GM21717 (cell line): ENCODE results near the gene LGALS3.

Experiments used
- ATAC-seq: cut with Tn5 transposase; IDR thresholded peaks from one replicate; pipeline ENCODE4 v1.9.1; 2021; ENCODE audit warnings: mild to moderate bottlenecking, moderate library complexity; ENCODE audit not compliant: unreplicated experiment

The LGALS3 gene

DNA sequence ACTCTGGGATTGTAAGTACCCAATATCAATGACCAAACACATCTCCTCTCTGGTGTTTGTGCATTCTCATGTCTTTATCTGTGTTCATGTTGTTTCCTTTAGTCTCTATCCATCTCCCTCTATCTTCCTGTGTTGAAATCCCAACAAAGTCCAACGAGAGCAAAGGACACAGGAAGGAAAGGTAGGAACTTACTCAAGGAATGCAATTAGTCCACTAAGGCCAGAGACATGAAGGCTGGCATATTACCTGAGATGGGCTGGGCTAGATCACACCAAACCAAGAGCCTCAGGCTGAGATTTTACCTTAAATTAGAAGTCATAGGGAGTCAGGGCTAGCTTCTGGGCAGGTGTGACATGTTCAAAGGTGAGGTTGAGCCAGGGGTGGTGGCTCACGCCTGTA, 14.3 kb upstream of the LGALS3 start:
- no peak for ATAC-seq

DNA sequence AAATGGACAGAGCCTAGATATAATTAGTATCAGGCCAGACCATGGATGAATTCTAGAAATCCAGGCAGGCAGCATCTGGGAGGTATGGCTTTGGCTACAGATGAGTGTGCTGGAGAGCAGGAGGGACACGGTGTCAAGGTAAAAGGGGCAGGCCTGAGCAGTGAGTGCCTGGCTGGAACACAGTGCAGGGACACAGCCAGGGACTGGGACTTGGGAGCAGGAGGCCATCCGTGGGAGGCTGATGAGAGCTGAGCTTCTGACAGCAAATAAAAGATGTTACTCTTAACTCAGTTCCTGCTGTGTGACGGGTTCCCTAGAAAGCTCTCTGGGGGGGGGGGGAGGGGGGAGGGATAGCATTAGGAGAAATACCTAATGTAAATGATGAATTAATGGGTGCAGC, 13.6 kb upstream of the LGALS3 start:
- ATAC-seq = no peak

DNA sequence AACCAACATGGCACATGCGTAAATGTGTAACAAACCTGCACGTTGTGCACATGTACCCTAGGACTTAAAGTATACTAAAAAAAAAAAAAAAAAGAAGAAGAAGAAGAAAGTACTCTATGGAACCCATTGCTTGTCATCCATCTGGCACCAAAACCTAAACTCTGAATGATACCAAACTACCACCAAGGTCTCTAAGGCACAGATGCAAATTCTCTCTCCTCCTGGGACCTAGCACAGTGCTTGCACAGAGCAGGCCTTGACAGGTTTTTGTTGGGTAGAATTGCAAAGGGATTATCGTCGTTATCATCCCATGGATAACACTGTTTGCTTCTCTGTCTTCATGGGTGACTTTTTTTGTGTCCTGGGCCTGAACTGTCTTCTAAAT, 13.2 kb upstream of the LGALS3 start:
- ATAC-seq = no peak

DNA sequence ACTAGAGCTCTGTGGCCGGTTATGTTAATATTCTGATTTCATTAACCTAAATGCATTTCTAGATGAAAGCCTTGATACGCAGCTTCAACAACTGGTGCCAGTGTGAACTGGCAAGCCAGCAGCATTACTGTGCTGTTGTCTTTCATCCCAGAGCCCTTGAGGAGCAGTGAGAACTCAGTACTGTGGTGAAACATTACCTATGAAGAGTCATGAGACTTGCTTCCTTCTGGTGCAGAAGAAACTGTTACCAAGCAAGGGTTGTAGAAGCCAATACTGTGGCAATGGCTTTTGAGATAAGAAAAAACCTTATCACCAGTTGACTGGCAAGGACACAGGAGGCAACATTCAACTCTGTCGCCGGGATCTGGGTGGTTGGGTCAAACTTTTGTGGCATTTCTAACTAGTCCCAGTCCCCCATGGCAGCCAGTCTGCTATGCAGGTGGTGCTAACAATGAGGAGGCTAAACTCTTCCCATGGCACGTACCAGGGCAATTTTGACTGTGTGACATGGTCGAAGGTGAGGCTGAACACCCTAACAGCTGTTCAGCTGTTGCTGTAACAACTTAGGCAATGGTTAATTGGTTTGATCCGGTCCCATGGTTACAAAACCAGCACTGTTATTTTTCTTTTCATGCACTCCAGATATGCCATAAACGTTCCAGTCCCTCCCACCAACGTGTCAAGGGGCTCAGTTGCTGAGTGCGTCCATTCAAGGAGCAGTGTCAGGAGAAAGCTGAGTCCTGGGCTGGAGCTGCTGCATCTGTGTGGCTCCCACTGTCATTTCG, 12.6 kb upstream of the LGALS3 start:
- ATAC-seq = no peak

DNA sequence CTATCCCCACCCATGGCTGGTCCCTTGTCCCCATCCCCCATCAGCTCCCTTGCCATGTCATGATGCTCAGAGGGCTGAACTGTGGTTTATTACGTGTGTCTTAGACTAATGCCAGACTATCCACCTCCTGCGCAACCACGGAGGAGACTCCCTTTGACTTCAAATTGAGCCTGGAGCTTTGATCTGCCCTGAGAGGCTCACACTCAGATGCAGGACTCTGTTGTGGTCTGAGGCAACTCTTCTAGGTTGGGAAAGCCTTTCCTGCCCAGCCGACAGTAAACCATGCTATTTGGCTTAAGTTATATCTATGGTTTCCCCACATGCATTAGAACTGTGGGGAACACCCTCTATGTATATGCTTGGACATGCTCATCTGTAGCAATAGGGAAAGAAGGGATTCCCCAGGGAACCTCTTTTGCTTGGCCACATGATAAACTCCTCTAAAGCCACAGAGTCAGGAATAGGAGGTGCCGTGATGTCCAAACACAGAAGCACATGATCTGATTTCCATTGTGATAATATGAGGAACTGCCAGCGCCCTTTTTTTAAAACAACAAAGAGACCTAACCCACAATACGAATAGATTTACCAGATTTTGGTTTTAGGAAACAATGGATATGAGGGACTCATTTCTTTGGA, 11.1 kb upstream of the LGALS3 start:
- no peak for ATAC-seq

DNA sequence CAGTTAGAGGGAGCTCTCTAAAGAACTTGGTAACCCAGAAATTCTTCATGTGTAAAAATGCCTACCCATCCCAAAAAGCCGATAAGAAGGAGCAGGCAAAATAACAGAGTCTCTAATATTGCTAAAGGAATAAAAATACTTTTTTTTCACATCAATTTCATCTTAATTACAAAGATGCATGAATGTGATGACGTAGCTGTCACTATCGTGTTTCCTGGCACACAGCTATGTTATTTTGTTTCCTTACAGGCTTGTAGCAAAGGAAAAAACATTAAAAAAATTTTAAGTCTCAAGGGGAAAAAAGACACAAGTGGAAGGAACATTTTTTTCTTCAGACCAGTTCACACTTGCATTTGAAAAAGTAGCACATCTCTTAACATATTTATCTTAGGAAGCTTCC, 10.3 kb upstream of the LGALS3 start:
- no peak for ATAC-seq

DNA sequence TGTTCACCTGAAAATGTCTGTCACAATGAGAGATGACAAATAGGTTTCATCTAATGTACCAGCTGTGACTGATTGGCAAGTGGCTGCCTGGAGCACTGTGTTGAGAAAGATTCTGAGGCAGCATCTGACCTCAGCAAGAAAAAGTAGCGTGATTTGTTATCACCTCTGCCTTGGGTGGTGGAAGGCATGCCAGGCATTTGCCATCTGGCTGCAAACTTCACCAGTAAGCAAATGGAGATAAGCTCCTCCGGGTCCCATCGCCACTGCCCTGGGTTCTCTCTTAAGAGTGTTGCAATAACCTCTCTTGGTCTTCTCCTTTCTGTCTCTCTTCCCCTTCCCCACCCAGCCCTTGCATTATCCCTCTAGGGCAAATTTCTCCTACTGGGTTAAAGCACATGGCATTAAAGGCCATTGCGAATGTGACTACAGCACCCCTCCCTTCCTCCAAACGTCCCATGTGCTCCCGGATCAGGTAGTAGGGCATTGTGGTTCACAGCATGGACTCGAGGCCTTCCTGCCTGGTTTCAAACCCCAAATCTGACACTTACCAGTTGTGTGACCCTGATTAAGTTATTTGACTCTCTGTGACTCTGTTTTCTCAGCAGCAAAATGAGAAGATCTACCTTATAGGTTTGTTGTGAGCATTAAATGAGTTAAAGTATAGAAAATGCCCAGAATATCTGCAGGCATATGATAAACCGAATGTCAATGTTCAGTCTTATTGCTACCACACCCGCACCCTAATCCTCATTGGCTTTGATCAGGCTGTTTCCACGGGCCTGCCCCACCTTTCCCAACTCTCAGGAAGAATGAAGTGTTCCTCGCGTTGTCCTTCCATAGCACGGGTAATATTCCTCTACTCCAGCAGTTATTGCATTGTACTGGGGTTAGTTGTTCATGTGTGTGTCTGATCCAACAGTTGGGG, 8.2 kb upstream of the LGALS3 start:
- ATAC-seq = no peak

DNA sequence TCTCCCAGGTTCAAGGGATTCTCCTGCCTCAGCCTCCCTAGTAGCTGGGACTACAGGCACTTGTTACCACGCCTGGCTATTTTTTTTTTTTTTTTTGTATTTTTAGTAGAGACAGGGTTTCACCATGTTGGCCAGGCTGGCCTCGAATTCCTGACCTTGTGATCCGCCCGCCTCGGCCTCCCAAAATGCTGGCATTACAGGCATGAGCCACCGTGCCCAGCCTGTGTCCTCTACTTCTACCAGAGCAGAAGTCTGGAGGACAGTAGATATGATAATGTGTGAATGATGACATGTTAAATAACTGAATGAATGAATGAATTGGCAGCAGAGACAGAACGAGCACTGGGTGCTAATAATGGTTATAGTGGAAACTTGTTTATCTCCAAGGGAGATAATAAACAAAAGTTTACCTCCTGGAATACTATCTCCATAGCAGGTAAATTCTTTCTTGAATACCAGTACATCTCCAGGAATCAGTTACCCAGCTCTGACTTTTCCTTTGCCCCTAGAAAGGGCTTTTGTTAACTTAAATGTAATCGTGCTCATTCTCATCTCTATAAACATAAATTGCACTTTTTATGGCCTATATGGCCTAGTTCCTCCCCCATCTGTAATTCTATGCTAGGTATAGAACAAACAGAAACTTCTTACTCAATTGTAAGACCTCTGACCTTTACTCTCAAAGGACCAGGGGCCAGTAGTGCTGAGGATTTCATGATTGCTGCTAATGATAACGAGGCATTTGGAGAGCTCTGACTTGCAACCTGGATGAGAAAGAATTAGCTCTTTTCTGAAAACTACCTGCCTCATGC, 7.2 kb upstream of the LGALS3 start:
- no peak for ATAC-seq

DNA sequence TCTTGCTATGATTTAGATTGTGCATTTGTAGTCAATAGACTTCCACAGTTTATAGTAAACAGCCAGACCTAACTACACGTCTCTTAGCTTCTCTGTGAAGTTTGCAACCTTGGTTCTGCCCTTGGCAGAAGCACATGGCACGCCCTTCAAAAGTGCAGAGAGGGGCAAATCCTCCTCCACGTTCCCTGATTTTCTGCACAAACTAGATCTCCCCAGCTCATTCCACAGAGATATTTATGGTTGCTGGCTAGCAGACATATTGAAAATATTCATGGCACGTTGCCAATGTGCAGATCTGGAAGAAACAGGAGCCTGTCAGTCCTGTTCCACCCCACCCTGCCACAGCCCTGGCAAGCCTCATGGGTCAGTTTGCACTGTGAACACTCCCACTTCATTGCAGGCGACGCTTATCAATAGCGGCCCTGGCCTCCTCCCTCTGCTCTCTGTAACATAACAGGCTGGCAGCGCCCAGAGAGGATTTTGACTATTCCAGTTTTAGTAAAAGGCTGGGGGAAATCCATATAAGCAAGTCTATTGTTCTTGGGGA, 6.5 kb upstream of the LGALS3 start:
- ATAC-seq = no peak

DNA sequence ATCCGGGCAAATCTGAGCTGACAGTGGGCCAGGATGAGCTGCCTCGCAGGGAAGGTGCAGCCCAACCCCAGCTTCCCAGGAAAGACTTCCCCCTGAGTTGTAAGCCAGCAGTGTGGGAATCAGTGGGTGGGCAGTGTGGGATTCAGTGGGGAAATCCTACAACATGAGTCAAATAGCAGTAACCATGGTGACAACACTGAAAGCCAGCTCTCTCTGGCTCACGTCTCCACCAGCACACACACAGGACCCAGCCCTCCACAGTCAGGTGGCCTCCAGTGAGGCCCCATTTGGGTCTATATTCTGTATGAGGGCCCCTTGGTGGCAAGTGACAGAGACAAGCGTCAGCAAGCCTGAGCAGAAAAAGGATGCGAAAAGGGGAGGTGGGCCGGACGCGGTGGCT, 6.0 kb upstream of the LGALS3 start:
- ATAC-seq = no peak

DNA sequence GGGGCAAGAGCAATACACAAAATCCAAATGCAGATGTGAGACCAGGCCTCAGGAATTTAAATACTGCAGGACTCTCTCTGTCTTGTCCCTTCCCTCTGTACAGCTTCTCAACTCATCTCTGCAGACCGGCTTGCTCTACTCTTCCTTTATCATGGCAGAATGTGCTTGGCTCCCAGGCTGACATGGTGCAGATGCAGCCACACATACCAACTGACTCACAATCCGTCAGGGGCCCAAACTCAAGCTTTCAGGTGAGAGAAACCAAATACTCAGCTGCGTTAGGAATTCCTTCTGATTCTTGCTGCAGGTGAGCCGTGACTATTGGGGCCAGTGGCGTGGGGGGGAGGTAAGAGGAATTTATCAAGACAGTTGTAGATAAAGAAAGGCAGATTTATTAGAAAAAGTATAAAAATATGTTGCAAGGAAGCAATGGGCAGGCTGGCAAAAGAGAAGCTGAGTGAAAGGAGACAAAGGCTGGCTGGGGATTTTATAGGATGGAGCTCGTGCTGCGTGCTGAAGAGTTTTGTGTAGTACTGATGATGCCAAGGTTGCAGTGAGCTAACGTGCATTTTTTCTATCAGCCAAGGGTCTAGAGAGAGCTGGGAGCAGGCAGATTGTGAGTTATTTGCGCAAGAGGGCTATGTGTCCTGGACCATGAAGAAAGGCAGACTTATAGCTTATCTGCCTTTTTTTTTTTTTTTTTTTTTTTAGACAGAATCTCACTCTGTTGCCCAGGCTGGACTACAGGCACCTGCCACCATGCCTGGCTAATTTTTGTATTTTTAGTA, 5.0 kb upstream of the LGALS3 start:
- no peak for ATAC-seq

DNA sequence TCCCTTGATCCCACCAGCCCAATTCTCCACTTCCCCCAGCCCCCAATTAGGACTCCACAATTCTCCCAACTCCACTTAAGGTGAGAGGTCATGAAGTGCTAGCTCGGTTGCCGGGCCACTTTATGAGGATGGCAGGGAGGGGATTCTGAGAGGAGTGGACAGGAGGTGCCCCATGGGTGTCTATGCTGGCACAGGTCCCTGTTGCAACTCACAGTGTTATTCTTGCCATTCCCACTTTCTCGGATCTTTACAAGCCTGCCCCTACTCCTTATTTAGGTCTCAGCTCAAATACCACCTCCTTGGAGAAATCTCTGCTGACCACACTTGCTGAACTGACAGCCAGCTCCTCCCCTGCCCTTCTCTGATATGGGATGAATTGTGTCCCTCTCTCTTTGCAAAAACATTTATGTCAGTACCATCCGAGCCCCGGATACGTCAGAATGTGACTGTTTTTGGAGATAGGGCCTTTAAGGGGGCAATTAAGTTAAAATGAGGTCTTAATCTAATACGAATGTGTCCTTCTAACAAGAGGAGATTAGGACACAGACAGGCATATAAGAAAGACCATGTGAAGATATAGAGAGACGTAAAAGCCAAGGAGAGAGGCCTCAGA, 4.2 kb upstream of the LGALS3 start:
- no peak for ATAC-seq

DNA sequence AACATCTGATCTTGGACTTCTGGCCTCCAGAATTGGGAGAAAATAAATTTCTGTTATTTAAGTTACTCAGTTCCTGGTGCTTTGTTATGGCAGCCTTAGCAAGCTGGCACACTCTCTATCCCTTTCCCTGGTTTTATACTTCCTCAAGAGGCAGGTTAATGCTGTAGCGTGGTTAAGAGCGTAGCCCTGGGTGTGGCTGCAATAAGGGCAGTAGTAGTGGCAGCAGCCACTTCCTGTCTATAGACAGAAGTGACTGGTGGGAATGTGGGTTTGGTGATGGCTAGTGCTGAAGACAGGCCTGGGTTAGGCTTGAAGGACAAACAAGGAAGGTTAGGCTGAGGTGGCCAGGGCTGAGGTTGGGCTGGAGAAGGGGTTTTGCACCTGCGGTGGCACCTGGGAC, 3.6 kb upstream of the LGALS3 start:
- no peak for ATAC-seq

DNA sequence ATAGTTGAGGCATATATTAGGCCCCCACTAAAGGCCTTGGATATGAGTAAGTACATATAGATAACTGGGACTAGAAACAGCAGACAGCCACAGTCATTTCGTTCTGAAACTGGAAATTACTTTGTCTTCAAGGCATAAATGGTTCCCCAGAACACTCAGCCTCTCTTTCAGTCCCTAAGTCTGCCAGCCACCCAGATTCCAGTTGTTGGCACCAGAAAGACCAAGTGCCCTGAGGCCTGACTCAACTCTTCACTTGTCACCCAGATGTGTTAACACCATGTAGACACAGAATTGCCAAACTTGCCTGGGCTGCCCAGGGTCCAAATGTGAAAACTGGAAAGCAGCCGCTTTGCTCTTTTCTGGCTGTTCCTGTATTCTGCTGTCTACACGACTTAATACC, 3.0 kb upstream of the LGALS3 start:
- no peak for ATAC-seq

DNA sequence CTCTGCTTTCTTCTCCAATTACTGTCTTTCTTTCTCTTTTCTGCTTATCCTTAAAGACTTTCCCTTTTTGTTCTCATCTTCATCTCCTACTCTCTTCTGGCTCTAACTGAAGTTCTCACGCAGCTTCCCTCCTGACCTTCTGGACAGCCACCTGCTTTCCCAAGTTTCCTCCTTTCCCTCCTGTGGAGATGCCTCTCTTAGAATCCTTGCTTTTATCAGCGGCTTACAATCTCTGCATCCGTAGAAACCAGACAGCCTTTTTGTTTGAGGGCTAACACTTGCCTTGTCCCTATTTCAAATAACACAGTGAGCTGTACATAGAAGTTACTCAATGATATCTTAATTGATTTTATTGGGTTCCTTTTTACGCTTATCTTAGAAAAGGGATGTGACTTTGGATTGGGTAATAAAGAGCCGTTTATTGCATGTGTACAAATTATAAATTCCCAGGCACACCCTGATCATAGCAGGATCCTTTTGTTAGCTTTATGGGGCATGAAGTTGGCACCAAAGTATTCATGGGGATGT, 2.1 kb upstream of the LGALS3 start:
- no peak for ATAC-seq

DNA sequence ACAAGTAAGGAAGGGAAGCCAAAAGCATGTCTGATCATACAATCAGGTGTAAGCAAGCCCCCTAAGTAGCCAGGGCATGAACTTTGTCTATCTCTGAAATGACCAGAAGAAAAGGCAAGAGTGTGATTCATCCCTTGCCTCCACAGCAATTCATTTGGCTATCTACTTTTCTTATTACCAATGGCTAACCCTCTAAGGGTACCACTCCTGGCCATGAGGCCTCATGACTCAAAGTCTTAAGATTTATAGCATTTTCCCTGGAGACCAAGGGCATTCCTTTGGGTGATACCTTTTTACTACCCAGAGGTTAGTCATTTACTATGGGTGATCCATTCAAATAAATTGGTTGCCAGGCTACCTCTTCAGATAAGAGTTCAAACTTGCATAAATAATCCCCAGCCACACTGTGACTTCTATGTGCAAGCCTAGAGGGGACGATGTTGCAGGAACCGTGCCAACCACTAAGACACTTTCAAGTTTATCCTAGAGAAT, 1.5 kb upstream of the LGALS3 start:
- ATAC-seq = no peak

DNA sequence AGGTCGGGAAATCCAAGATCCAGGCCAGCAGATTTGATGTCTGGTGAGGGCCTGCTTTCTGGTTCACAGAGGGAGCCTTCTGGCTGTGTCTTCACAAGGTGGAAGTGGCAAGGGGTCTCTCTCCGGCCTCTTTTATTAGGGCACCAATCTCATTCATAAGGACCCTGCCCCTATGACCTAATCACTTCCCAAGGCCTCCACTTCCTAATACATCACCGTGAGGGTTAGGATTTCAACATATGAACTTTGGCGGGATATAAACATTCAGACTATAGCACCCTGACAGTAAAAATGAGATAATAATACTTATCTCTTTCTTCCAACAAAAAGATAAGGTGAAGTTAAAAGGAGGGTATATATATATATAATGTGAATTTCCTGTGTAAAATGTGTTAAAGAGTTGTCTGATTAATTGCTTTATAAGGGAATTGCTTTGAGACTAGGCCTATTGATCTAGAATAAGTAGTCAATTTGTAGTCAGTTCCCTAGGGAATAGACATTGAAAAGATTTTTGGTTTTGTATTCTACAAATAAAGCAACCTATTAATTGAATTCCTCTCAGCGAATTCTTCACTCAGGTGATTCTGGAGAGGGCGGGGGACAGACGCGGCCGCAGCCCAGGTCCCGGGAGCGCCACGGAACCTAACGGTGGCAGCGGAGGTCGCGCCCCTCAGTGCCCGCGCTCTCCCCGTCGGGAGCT, 516 bp upstream of the LGALS3 start:
- ATAC-seq = no peak

DNA sequence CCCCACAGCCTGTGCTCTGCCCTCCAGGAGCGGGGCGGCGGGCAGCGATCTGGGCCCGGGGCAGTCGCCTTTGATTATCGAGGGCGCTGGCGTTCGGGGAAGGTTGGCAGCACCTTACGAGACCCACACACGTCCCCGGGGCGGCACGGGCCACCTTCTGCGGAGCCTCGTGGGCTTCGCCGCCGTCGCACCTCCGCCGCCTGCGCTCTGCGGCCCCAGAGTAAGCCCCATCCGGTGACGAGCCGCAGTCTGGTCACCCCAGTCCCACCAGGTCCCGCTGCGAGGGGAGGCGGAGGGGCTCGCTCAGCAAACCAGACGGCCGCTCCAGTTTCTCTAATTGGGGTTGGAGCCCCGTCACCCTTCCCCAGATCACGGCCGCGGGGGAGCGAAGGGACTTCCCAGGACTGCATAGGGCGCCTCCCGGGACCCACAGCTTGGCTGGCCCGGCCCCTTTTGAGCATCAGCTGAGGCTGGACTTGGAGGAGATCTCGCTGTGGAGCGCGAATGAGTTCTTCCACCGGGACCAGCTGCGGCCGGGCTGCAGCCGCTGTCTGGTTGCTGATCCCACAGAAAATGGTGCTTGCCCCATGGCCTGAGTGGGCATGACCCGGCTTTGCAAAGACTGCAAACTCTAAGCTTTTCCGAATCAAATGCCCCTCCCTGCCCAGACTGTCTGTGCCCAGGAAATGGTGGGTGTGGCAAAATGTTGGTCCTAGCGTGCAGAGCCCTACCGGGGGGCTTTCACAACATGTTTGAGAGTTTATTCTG, 560 bp downstream of the LGALS3 start:
- peak; percentile 54 for ATAC-seq
